ENCODE data around the gene MRPL40.
"Not testable (repeated sequence)": the region's sequence is repeated elsewhere in the genome, so short reads cannot be mapped to it uniquely, and the experiment has no call there.

The MRPL40 gene

DNA sequence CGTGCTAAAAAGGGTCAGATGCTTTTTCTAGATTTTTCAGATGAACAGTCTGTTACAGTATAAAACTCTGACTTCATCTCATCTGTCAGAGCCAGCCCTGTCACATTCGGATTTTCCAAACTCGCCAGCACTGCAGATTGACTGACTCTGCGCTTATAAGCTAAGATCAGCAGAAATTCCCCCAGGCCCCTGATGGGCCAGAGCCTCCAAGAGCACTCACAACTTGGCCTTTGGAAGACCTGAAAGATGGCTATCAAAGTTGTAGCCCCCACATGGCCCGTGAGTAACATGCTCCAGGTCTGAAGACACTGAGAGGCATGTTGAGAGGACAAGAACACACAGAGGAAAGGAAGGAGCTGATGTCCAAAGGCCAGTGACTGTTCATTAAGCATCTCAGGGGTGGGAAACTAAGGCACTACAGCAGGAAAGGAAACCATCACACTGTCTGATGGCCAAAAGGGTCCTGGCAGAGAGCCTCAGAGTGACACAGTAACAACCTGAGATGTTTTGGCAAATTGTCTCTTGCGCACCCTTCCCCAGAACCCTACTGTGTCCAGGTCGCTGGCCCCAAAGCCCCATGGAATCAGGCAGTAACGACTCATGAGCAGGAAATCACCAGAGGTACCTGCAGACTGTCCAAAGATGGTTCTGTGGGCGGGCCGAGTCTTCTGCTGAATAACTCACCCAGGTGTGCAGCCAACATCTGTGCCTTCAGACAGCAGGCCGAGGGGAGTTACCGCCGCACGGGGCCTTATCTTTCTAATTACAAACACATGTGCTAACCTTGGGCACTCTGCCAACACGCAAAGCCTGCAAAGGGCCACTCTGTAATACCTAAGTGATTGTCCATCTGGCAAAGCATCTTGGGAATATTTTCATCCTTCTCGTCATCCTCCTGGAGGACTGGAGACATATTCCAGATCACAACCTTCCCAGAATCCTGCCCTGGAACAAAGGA is 24.4 kb upstream of the MRPL40 start:
- DNase-seq (ENCODE audit: low read depth) = no peak

DNA sequence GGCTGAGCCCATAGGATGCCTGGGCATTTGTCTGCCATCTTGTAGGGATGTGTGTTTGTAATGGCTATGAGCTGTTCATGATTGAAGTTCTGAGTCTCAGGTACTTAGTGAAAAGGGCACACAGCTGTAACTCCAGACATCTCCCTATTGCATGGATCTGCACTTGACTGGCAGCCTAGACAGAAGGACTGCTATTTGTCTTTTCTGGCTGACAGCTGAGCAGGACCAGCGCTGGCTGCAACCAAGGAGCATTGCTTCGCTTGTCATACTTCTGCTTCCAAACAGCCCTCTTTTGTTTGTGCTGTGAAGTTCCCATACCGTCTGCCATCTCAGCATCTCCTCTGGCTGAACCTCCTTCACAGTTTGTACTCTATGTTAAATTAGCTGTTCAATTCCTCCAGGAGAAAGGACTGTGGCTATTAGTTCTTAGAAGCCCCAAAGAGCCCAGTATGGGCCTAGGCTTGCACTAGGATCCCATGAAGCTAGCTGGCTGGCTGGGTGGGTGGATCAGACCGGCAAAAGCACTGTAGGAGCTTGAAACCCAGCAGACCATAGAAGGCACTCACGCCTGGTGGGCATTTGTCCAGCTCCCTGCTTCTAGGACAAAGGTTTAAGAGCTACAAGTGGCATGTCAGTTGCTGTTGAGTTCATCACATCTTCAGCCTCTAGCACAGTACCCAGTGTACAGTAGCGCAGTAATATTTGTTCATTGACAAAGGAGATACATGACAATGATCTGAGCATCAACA is 21.2 kb upstream of the MRPL40 start:
- DNase-seq (ENCODE audit: low read depth) = no peak

DNA sequence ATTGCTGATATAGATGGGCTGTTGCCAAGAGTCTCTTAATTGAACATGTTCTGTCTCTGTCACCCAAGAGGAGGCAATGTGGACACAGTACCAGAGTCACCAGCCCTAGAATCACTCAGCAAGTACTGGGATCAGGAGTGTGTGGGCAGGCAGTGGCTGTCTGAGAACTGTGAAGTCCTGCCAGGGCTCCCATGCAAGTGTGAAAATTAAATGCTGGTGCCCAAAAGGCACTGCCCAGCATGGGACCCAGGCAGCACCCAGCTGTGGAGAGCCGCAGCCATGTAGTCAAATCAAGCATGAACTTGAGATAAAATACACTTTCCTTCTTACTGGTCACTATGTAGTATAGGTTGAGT is 20.7 kb upstream of the MRPL40 start:
- DNase-seq (ENCODE audit: low read depth) = no peak

DNA sequence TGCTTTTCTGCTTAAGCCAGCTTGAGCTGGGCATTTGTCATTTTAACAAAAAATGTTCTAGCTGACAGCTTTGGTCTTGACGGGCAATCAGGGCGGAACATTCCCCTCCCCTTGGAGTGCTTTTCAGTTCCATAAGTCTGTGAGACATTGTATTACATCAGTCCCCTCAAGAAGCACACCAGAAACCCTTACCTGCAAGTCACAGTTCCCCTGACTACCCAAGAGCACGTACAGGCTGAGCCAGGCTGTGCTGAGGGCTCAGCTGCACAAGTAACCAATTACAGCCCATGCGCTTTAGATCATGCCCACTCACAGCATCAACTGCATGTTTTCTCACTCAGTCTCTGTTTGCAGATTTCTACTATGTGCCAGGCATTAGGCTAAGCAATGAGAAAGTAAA is 19.9 kb upstream of the MRPL40 start:
- DNase-seq (ENCODE audit: low read depth) = no peak

DNA sequence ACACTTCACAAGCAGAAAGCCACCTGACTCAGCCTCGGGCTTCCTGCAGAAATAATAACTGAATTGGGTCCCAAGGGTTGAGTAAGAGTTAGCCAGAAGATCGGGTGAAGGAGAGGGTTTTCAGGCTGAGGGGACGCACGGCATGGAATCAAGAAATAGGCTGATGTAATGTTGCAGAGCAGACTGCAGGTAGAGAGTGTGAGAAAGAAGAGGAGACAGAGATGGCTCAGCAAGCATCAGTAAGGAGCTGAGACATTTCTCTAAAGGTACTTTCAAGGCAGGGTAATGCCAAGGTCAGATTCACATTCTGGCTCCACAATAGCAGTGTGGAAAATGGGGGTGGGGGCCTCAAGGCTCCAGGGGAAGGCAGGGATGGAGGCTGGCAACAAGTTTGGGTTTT is 19.4 kb upstream of the MRPL40 start:
- DNase-seq (ENCODE audit: low read depth) = no peak

DNA sequence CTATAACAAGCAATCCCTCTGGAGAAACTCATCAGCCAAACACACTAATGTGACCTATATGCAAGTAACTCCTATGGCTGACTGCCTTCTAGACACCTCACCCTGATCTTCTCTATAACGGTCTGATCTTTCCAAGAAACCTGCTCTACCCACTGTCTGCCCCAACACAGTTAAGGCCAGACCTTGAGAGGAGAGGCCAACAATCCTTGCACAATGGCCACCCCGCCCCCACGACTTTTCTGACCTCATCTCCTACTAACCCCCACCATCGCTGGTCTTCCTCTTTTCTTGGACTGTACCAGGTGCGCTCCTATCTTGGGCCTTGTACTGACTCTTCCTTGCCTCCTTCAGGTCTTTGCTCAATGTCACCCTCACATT is 13.3 kb upstream of the MRPL40 start:
- DNase-seq (ENCODE audit: low read depth) = no peak

DNA sequence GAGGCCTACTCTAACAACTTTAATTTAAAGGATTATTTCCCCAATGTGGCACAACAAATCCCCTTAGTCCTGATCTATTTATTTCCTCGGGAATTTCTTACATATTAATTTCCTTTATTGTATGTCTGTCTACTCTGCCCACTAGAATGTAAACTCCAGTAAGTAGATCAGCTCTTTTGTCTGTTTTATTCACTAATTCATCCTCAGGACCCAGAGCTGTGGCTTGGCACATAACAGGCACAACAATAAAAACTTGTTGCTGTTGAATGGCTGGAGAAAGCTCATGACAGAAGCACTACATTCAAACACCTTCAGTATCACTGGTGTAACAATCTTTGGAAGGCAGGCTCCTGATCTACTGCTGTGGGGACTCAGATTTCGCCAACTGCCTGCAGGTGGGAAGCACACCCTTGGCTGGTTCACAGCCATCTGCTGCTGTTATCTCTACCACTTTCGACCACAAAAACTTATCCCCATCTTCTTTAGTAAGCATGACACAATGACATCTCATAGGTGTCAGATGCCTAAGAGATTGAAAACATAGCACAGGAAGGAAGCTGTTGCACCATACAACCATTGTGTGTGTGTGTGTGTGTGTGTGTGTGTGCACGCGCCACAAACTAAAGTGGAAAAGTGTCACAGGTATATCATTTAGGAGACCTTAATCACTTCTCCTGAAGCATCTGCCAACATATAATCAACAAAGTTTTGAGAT is 12.7 kb upstream of the MRPL40 start:
- peak; percentile 37 for DNase-seq (ENCODE audit: low read depth)

DNA sequence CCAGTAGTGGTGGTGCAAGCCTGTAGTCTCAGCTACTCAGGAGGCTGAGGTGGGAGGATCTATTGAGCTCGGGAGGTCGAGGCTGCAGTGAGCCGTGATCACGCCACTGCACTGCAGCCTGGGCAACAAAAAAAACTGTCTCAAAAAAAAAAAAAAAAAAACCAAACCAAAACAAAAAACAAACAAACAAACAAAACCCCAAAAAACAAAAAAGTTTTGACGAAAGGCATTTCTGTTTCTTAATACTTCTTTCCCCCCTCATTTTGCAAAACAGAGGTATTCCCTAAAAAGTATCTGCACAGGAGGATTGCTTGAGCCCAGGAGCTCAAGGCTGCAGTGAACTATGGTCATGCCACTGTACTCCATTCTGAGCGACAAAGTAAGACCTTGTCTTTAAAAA is 12.0 kb upstream of the MRPL40 start:
- DNase-seq (ENCODE audit: low read depth) = no peak

DNA sequence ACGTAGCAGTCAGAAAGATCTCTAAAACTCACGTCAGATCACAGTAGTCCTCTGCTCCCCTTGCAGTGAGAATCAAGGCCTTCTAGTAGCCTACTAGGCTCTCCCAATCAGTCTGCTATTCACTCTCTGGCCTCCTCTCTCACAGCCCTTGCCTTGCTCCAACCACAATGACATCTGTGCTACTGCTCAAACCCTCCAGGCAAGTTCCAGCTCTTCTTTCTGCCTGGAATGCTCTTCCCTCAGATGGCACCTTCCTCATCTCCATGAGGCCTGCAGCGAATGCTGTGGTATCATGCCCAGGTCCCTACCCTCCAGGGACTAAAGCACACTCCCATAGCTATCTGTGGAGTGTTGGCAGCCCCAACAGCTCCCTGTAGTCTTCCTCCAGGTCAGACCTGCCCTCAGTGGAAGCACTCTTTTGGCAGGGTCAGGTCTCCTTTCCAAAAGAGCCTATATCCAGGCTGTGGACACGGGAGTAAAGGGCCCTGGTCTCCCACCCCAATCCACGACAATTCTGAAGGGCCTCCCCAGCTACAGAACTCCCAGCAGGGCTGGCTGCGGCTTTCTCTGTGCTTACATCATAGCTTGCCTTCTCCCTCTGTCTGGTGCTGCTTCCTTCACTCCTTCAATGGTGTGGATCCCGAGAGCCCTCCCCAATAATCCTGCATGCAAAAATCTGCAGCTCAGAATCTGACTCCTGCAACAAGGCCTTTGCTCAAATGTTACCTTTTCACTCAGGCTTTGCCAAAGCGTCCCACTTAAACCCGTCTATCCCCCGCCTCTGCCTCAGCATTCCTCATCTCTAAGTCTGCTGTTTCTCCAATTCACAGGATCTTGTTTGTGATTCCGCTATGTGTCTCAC is 9.7 kb upstream of the MRPL40 start:
- DNase-seq (ENCODE audit: low read depth) = no peak

DNA sequence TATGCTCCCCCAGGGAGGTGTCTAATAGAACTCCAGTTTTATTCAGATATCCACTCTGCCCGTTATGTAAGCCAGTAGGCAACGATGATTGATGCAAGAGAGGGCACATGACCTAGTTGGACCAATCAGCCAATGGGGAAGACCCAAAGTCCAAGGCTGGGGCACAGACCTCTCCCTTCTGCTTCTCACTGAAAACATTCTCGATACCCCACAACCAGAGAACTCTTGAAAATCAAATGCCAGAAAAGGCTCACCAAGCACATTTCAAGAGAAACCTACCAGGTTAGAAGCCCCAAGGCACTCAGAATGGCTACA is 8.2 kb upstream of the MRPL40 start:
- no peak for DNase-seq (ENCODE audit: low read depth)

DNA sequence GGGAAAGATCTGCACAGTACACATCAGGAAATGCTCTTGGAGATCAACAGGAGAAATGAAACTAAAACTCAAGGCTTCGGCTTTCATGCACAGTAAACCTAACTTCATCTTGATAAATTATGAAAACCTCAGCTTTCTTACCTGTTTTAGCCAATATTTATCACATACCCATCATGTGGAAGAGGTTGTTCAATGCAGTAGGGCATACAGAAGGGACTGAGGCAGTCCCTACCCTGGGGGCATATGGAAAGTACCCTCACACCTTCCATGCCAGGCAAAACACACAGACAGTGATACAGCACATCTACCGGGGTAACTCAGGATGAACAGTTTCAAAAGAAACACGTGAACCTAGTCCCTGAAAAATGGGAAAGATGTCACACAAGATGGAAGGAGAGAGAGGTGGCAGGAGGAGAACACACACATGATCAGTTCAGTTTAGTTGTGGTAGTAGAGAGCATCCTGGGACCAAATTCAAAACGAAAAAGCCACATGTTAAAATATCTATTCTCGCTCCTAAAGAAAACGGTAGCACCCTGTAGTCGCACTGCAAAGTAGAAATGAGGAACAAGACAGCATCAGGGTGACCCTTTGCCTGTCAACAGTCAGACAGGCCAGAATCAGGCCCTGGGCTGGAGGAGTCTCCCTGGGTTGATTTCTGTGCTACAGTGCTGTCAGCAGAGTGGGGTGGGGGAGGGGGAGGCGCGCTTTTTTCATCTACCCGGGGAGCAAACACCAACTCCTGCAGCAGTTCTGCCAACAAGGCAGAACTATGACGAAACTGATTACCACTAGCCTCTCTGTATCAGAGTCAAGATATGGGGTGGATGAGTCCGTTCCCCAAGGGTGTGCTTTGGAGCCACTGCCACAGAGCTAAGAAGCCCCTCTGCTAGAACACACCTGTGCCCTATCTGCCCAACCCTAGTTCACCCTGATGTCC is 2.1 kb upstream of the MRPL40 start:
- DNase-seq (ENCODE audit: low read depth) = no peak

DNA sequence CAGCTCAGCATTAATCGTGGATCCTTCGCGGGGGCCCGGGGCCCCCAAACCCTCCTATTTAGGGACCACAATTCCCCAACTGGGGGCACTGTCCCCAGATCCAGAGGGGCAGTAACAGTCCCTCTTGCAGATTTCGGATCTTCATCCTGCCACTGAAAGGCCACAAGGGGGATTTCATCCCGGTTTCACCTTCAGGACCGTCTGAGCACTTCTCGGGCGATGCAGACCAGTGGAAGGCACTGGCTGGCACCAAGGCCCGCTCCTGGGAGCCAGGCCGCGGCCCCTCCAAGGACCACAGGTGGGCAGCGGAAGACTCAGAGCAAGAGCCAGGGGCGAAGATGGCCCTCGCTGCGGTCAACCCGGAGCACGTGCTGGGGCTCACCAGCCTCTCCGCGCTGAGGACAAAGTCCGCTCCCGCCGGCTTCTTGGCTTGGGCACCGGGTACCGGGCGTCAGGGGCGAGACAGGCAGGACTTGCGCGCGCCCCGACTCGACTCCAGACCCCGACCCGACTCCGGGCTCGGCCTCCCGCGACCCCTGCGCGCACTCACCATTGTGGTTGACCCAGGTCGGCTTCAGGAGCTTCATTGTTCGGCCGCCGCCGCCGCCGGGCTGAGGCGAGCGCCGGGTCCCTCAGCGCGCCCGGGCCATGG is 1.3 kb upstream of the MRPL40 start:
- DNase-seq (ENCODE audit: low read depth) = no peak

DNA sequence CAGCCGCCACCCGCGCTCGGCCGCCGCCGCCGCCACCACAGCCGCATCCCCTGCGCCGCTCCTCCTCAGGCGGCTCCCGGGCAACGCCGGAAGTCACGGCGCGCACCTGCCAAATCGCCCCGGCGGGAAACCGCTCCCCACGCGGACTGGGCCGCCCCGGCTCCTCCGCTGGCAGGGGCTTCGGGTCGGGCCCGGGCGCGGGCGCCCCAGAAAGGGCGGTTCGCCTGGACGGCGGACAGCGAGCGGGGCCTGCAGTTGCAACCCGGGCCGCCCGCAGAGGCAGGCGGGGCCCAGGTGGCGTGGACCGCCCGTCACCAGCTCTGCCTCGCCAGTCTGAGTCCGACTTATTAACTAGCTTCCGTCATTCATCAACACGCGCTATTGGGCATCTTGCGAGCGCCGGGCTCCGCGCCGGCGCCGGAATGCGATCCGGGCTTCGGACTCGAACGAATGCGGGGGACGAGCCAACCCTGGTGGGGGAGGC is 654 bp upstream of the MRPL40 start, which contains the start of gene HIRA:
TSS of gene HIRA (minus strand) at position 85 of the 484 bp plus-strand sequence. CDS start 257 bp downstream, outside the sequence.
- peak; percentile 86 for DNase-seq (ENCODE audit: low read depth)

DNA sequence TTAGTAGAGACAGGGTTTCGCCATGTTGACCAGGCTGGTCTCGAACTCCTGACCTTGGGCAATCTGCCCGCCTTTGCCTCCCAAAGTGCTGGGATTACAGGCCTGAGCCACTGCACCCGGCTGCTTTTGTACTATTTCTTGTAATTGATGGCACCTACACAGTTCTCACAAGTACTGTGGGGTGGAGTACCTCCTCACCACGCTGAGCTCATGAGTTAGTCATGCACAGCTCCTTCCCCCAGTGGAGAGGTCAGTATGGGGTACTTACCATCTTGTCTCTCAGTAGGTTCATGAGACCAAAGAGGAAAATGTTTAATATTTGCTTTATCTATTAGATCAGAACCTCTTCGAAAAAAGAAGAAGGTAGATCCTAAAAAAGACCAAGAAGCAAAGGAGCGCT is 2.1 kb downstream of the MRPL40 start:
- no peak for DNase-seq (ENCODE audit: low read depth)

DNA sequence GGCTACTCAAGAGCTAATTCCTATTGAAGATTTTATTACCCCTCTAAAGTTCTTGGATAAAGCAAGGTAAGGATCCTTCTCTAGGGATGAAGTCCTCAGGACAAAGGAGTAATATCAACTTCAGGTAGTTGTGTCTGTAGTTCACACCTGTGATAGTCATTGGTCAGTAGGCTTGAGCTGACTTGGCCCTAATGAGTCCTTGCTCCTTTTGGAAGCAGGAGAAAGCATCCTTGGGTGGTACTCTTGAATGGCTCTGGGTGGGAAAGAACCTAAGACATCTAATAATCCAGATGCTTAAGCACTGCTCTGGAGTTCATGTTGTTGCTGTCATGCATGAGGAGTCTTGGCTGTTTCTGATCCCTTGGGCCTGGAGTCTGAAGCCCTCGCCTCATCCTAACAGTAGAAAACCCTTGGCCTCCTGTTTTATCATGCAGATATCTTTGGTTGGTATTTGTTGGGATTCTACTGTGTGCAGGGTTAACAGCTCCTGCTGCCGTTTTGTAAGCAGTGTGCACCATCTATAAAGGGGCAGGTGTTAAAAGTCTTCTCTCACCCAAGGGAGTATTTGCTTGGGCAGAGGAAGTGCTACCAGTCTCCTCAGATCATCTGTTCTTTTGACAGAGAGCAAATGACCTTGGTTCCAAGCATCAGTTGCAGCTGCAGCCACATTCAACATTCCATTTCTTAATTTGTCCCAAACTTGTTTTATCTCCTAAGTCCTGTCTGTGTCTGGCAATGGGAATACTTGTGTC is 2.7 kb downstream of the MRPL40 start:
- DNase-seq (ENCODE audit: low read depth) = no peak

DNA sequence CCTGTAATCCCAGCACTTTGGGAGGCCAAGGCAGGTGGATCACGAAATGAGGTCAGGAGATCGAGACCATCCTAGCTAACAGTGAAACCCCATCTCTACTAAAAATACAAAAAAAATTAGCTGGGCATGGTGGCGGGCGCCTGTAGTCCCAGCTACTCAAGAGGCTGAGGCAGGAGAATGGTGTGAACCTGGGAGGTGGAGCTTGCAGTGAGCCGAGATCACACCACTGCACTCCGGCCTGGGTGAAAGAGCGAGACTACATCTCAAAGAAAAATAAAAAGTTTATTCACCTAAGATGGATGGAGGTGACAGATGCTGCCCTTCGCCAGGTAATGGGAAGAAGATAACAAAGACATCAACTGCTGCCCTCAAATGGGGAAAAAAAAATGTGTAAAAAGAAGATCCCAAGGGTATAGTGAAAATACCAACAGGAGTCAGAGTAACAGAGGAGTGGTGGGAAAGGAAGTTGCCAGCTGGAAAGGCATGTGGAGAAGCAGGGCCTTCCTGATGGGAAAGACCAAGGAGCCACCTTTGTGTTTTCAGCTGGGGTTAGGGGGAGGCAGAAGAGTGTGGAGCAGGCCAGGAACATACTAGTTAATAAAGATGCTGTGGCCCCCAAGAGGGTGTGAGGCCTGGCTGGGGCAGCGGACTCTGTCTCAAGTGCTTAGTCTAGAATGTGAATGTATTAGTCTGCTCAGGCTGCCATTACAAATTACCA is 4.3 kb downstream of the MRPL40 start:
- DNase-seq (ENCODE audit: low read depth) = not testable (repeated sequence)

DNA sequence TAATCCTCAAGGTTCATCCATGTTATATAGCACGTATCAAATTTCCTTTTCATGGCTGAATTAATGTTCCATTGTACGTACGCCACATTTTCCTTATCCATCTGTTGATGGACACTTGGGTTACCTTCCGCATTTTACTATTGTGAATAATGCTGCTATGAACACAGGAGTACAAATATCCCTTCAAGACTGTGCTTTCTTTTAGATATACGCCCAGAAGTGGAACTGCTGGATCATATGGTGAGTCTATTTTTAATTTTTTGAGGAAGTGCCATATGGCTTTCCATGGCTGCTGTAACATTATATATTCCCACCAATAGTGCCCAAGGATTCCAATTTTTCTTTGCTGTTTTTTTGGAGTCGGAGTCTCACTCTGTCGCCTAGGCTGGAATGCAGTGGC is 6.0 kb downstream of the MRPL40 start:
- DNase-seq (ENCODE audit: low read depth) = no peak

DNA sequence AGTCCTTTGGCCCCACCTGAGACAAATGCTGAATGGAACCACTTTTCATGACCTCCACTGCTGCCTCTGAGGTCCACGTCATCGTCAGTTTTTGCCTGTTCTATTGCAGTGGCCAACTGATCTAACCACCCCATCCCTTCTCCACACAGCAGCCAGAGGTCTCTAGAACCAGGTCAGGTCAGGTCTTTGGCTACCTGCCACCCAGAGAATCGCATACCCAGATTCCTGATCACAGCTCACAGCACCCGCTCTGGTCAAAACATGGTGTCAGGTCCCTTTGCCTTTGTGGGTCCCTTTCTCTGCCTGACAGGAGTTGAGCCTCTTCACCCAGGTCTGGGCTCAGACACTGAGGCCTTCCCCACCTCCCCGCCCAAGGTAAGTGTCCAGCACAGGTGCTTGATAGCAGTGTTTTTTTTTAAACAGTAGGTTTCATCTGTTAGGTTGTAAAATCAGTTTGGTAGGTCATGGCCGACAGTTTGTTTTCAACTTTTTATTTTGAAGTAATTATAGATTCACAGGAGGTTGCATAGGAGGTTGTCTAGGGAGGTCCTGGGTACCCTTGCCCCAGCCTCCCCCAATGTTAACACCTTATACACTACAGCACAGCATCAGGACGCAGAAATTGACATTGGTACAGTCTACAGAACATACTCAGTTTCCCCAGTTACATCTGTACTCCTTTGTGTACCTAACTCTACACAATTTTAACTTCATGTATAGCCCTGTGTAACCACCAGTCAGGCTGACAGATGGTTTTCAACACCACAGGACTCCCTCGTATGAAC is 8.3 kb downstream of the MRPL40 start:
- DNase-seq (ENCODE audit: low read depth) = no peak

Data from activated T-cell treated with anti-CD3 and anti-CD28 coated beads for 24 hours (primary cell).